ENCODE data around the gene DPAGT1. TPM values are rescaled to one million over a fixed set of nuclear protein-coding genes. Genes with fewer than 3 reads are reported as not detected.
A peak's percentile ranks its signal among the peaks of the same experiment; 100 is the strongest.
"Not testable (repeated sequence)": the region's sequence is repeated elsewhere in the genome, so short reads cannot be mapped to it uniquely, and the experiment has no call there.

Gene DPAGT1
- total RNA-seq, 1 donor from 2014 or later = 83.4 TPM

GRCh38 chr11:119112314-119113020, 10.8 kb upstream of the DPAGT1 start:
- Mint-ChIP-seq H3K36me3 (ENCODE audit: low read depth) (peaks cover 63% of the 10 kb centered on the region), H3K27ac (no peak overlapping the region), H3K9me3 (no peaks in the 10 kb centered on the region), H3K4me3 (ENCODE audit: low read depth) (no peak overlapping the region), H3K27me3 (ENCODE audit: low read depth) (no peaks in the 10 kb centered on the region), H3K4me1 (ENCODE audit: low read depth) (peaks cover 35% of the 10 kb centered on the region)
- DNase-seq (ENCODE audit: low spot score) = no peak
- intact Hi-C loops (cut with micrococcal nuclease) = no loop called here

DNA sequence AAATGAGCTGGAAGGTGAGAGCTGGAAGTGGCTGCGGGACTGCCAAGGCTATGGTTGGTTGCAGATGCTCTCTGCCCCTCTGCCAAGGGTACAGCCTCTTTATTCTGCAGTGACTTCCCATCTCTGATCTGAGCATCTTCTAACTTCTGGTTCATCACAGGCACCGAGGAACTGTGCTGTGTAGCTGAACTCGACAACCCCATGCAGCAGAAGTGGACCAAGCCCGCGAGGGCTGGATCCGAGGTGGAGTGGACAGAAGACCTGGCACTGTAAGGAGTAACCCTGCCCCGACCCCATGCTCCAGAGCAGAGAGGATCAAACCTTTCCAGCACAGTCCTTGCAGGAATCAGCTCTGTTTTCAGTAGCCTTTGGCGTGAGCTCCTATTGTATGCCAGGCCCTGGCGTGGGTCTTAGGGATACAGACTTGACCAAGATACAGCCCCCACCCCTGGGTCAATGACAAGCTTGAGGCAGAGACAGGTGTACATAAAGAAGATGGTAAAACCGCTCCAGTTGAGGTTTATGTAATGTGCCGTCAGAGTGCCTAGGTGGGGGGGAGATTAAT, 9.8 kb upstream of the DPAGT1 start:
- Mint-ChIP-seq H3K27me3 (ENCODE audit: low read depth) (no peaks in the 10 kb centered on the region), H3K27ac (no peak overlapping the region), H3K9me3 (no peaks in the 10 kb centered on the region), H3K4me3 (ENCODE audit: low read depth) (no peak overlapping the region), H3K36me3 (ENCODE audit: low read depth) (peaks cover 55% of the 10 kb centered on the region), H3K4me1 (ENCODE audit: low read depth) (peaks cover 39% of the 10 kb centered on the region)
- no peak for DNase-seq (ENCODE audit: low spot score)
- intact Hi-C loops (cut with micrococcal nuclease) = no loop called here

DNA sequence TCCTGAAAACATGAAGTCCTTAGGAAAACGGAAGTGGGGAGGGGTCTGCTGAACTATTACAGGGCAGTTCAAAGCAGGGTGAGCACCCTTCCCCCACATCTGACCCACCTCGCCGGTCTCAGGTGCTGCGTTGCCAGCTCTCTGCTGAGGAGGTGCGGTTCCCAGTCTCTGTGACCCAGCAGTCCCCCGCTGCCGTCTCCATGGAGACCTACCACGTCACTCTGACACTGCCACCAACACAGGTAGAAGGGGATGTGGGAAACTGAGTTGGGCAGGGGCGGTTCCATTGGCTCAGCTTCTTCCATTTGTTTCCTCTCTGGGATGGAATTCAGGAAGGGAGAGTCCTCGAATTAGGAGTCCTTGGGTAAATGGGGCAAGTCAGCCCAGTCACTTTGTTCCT, 8.8 kb upstream of the DPAGT1 start:
- Mint-ChIP-seq H3K27ac (peak overlapping the region; percentile 14), H3K4me3 (ENCODE audit: low read depth) (no peak overlapping the region), H3K27me3 (ENCODE audit: low read depth) (no peaks in the 10 kb centered on the region), H3K36me3 (ENCODE audit: low read depth) (peaks cover 48% of the 10 kb centered on the region), H3K4me1 (ENCODE audit: low read depth) (peaks cover 39% of the 10 kb centered on the region), H3K9me3 (no peaks in the 10 kb centered on the region)
- no peak for DNase-seq (ENCODE audit: low spot score)
- intact Hi-C loops (cut with micrococcal nuclease) = no loop called here

GRCh38 chr11:119109843-119110242, 8.2 kb upstream of the DPAGT1 start:
- peaks cover 44% of the 10 kb centered on the region for H3K36me3 Mint-ChIP-seq (ENCODE audit: low read depth)
- intact Hi-C loops (cut with micrococcal nuclease) = no loop called here
- no peak for DNase-seq (ENCODE audit: low spot score)
- peak overlapping the region; percentile 10 for H3K27ac Mint-ChIP-seq
- no peaks in the 10 kb centered on the region for H3K9me3 Mint-ChIP-seq
- peak overlapping the region; percentile 98 for H3K4me3 Mint-ChIP-seq (ENCODE audit: low read depth)
- no peaks in the 10 kb centered on the region for H3K27me3 Mint-ChIP-seq (ENCODE audit: low read depth)
- H3K4me1 Mint-ChIP-seq (ENCODE audit: low read depth) = peaks cover 37% of the 10 kb centered on the region

DNA sequence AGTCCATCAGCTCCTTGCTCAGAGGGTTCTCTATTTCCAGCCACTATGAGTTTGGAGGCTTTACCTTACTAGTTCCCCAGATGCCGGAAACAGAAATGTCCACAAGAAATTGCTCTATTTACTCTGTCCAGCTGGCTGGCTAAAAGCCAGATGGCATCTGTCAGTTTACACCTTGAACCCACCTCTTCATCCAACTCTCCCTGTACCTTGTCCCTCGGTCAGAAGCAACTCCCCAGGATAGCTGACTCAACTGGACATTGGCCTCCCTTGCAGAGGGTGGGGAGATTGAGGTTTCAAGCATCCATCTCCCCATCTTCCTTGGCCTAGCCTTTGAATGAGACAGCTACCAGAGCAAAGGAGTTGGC, 7.2 kb upstream of the DPAGT1 start:
- Mint-ChIP-seq H3K4me1 (ENCODE audit: low read depth) (peaks cover 37% of the 10 kb centered on the region), H3K4me3 (ENCODE audit: low read depth) (peak overlapping the region; percentile 98), H3K36me3 (ENCODE audit: low read depth) (peaks cover 38% of the 10 kb centered on the region), H3K9me3 (no peaks in the 10 kb centered on the region), H3K27me3 (ENCODE audit: low read depth) (no peaks in the 10 kb centered on the region), H3K27ac (peak overlapping the region; percentile 92)
- intact Hi-C loops (cut with micrococcal nuclease) = loop anchor here (1.0 kb wide), 1 partner anchor 97 kb away; the partner anchor contains the start of gene CBL
- DNase-seq (ENCODE audit: low spot score) = no peak

GRCh38 chr11:119108146-119108856, 6.6 kb upstream of the DPAGT1 start:
- intact Hi-C loops (cut with micrococcal nuclease) = loop anchor here (1.0 kb wide), 1 partner anchor 98 kb away; the partner anchor contains the start of gene CBL
- peak overlapping the region; percentile 92 for H3K27ac Mint-ChIP-seq
- H3K4me3 Mint-ChIP-seq (ENCODE audit: low read depth) = peak overlapping the region; percentile 98
- H3K9me3 Mint-ChIP-seq = no peaks in the 10 kb centered on the region
- peaks cover 33% of the 10 kb centered on the region for H3K36me3 Mint-ChIP-seq (ENCODE audit: low read depth)
- no peak for DNase-seq (ENCODE audit: low spot score)
- H3K27me3 Mint-ChIP-seq (ENCODE audit: low read depth) = no peaks in the 10 kb centered on the region
- H3K4me1 Mint-ChIP-seq (ENCODE audit: low read depth) = peaks cover 39% of the 10 kb centered on the region

DNA sequence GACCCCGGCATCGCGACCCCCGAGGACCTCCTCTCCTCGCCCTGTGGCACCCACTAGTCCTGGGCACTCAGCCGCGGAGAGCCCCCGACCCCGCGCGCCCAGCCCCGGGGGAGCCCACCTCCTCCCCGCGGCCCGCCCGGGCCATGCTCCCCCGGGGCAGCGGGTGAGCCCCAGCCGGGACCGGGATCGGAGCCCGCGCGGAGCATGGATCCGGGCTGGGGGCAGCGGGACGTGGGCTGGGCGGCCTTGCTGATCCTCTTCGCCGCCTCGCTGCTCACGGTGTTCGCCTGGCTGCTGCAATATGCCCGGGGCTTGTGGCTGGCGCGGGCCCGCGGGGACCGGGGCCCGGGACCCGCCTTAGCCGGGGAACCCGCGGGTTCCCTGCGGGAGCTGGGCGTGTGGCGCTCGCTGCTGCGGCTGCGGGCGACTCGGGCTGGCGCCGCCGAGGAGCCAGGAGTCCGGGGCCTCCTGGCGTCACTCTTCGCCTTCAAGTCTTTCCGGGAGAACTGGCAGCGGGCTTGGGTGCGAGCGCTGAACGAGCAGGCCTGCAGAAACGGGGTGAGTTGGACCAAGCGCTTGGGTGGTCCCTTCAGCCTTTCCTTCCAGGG, 6.0 kb upstream of the DPAGT1 start:
- peaks cover 39% of the 10 kb centered on the region for H3K4me1 Mint-ChIP-seq (ENCODE audit: low read depth)
- no peaks in the 10 kb centered on the region for H3K9me3 Mint-ChIP-seq
- H3K4me3 Mint-ChIP-seq (ENCODE audit: low read depth) = peak overlapping the region; percentile 98
- DNase-seq (ENCODE audit: low spot score) = no peak
- no peaks in the 10 kb centered on the region for H3K27me3 Mint-ChIP-seq (ENCODE audit: low read depth)
- H3K36me3 Mint-ChIP-seq (ENCODE audit: low read depth) = peaks cover 26% of the 10 kb centered on the region
- intact Hi-C loops (cut with micrococcal nuclease) = loop anchor here (1.0 kb wide), 4 partner anchors 8 to 99 kb away; partner anchors contain the start of genes CBL and HINFP
- peak overlapping the region; percentile 92 for H3K27ac Mint-ChIP-seq

DNA sequence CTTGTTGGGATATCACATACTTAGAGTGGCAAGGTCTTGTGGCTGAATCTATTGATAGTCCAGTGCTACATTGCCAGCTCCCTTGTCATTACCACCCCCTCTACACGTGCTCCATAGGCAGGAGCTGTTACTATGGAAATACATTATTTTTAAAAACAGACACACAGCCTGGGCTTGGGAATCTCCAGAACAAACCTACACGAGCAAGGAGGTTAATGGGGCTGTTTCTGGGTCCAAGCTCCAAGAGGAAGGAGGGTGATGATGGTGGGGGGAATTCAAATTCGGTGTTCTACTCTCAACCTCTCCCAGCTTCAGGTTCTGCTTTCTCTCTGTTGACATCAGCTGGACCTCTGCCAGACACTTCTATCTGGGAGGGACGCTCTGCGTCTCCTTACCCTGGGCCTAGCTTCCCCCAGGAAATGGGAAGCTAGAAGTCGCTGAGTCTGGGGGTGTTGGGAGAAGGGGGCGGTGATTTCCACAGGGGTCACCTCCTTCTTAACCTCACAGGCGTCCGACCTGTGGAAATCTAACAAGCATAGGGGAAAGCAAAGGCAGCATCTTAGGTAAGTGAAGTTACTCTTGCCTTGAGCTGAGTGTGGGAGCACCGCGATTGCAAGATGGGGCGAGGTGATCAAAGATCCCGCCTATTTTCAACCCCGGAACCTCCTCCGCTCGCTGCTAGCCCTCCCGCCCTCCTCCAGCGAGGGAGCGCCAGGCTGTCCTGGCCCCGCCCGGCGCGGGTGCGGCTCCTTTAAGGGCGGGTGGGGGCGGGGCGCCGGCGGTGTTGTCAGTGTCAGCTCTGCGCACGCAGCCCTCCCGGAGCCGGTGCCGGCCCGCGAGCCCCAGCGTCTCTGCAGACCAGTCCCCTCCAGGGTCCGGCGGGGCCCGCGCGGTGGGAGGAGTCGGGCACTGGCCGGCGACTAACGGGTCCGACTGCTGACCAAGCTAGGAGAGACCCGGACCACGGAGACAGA, 5.2 kb upstream of the DPAGT1 start, which contains the start of gene C2CD2L:
TSS of gene C2CD2L (plus strand) at position 781 of the 974 bp plus-strand sequence. CDS start 398 bp downstream, outside the sequence.
- no peaks in the 10 kb centered on the region for H3K27me3 Mint-ChIP-seq (ENCODE audit: low read depth)
- H3K36me3 Mint-ChIP-seq (ENCODE audit: low read depth) = peaks cover 22% of the 10 kb centered on the region
- intact Hi-C loops (cut with micrococcal nuclease) = loop anchor here (1.0 kb wide), 3 partner anchors 8 to 14 kb away; partner anchors contain the start of gene HINFP
- H3K4me1 Mint-ChIP-seq (ENCODE audit: low read depth) = peaks cover 40% of the 10 kb centered on the region
- no peaks in the 10 kb centered on the region for H3K9me3 Mint-ChIP-seq
- H3K4me3 Mint-ChIP-seq (ENCODE audit: low read depth) = peak within 1 kb of the TSS; percentile 98
- DNase-seq (ENCODE audit: low spot score) = peak; percentile 89
- peak within 1 kb of the TSS; percentile 92 for H3K27ac Mint-ChIP-seq

- no peak for DNase-seq (ENCODE audit: low spot score)
- Mint-ChIP-seq H3K9me3 (no peaks in the 10 kb centered on the region), H3K4me1 (ENCODE audit: low read depth) (peaks cover 37% of the 10 kb centered on the region), H3K4me3 (ENCODE audit: low read depth) (peak overlapping the region; percentile 46), H3K27me3 (ENCODE audit: low read depth) (no peaks in the 10 kb centered on the region), H3K27ac (peak overlapping the region; percentile 72), H3K36me3 (ENCODE audit: low read depth) (peaks cover 18% of the 10 kb centered on the region)
- intact Hi-C loops (cut with micrococcal nuclease) = loop anchor here (5.0 kb wide), 2 partner anchors 64 to 176 kb away; partner anchors contain the start of genes BCL9L and NLRX1
Observed at GRCh38 chr11:119103793-119104192, 2.1 kb upstream of the DPAGT1 start.

DNA sequence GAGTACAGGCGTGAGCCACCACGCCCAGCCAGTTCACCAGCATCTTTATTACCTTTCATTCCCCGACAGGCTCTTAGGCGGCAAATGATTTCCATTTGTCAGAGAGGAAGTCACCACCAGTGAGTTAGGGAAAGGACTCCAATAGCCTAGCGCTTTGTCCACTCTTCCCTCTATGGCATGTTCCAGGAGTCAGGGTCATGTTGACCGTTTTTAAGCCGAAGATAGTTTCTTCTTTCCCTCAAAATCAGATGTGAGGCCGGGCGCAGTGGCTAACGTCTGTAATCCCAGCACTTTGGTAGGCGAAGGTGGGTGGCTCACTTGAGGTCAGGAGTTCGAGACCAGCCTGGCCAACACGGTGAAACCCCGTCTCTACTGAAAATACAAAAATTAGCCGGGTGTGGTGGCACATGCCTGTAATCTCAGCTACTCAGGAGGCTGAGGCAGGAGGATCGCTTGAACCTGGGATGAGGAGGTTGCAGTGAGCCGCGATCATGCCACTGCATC, 1.6 kb upstream of the DPAGT1 start:
- Mint-ChIP-seq H3K4me3 (ENCODE audit: low read depth) (peak overlapping the region; percentile 91), H3K27ac (peak overlapping the region; percentile 72), H3K36me3 (ENCODE audit: low read depth) (peaks cover 20% of the 10 kb centered on the region), H3K4me1 (ENCODE audit: low read depth) (peaks cover 34% of the 10 kb centered on the region)
- intact Hi-C loops (cut with micrococcal nuclease) = loop anchor here (5.0 kb wide), 2 partner anchors 64 to 176 kb away; partner anchors contain the start of genes BCL9L and NLRX1
- not testable (repeated sequence) for H3K27me3 Mint-ChIP-seq (ENCODE audit: low read depth); H3K9me3 Mint-ChIP-seq; DNase-seq (ENCODE audit: low spot score)

DNA sequence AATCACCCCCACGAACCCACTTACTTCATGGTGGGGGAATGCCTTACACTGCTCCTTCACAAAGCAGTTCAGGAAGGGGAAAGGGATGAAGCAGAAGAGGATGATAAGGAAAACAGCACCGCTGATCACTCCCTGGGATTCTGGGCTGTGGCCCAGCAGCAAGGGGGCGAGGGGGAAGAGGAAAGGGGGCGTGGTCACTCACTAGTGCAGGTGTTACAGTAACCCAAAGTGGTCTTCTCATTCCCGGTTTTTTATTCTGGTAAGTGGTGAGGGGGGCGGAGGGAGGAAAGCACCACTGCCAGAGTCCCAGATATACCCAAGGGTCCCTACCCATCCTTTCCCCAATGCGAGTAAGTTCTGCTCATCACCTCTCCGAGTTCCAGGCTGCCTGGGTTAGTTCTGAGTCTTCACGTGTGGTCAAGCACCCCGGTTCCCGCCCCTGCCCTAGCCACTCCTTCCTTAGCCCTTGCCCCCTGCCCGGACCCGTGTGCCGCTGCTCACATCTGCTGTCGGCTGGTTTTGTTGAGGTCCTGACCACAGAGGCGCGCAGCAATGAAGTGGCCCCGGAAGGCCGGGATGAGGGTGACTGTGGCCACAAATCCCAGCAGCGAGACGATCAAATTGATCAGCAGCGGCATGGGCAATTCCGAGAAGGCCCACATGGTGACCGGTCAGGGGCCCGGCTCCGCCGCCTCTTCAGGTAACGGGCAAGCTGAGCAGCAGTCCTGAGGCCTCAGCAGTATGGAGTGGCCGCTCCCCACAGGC, 477 bp downstream of the DPAGT1 start:
- intact Hi-C loops (cut with micrococcal nuclease) = loop anchor here (1.0 to 5.0 kb wide), 3 partner anchors 34 to 174 kb away; partner anchors contain the start of genes BCL9L, NLRX1 and VPS11
- no peaks in the 10 kb centered on the region for H3K27me3 Mint-ChIP-seq (ENCODE audit: low read depth)
- peak overlapping the region; percentile 91 for H3K4me3 Mint-ChIP-seq (ENCODE audit: low read depth)

More for the DNA sequence above, 477 bp downstream of the DPAGT1 start:
- Mint-ChIP-seq H3K36me3 (ENCODE audit: low read depth) (peaks cover 40% of the 10 kb centered on the region), H3K4me1 (ENCODE audit: low read depth) (peaks cover 30% of the 10 kb centered on the region), H3K9me3 (no peaks in the 10 kb centered on the region), H3K27ac (peak overlapping the region; percentile 98)
- no peak for DNase-seq (ENCODE audit: low spot score)

Data from activated T-helper 2 cell treated with anti-CD3 and anti-CD28 coated beads, Interferon-gamma antibody, Interleukin-2, Interleukin-4, amounts not matched to agents 10 μg/mL and 5 μg/mL and 100 μg/mL, durations not matched to agents 14 hours and 24 hours and 36 hours (primary cell).